AG04449 (cell line): ENCODE results near the gene NAALADL1.
A peak's percentile ranks its signal among the peaks of the same experiment; 100 is the strongest.

Experiments used
- CTCF ChIA-PET: fragments of 350-600 bp; formaldehyde crosslinking; extraction: SDS; loops from one replicate; lab custom pipeline; 2021; ENCODE audit warnings: antibody characterized with exemption; lab: Yijun Ruan, JAX
- POLR2A ChIA-PET: fragments of 400-600, 350-600 bp; formaldehyde crosslinking; extraction: SDS; loops from one replicate; lab custom pipeline; 2020; ENCODE audit warnings: antibody characterized with exemption, inconsistent platforms; lab: Yijun Ruan, JAX
- DNase-seq: peaks from one replicate; pipeline ENCODE4 v3.0.0-alpha.2; 2010; ENCODE audit warnings: low read depth, low spot score
- H3K4me3 ChIP-seq: 2 replicates; pipeline ENCODE4 v1.5.1; 2011; ENCODE audit warnings: low read depth, mild to moderate bottlenecking, control low read depth, low read length
- CTCF ChIP-seq: IDR thresholded peaks from one replicate; pipeline ENCODE4 v1.5.1; 2011; ENCODE audit warnings: mild to moderate bottlenecking, moderate library complexity, low read length, control low read depth, inconsistent platforms; ENCODE audit not compliant: insufficient read depth; ENCODE audit errors: missing control alignments

Gene NAALADL1

DNA sequence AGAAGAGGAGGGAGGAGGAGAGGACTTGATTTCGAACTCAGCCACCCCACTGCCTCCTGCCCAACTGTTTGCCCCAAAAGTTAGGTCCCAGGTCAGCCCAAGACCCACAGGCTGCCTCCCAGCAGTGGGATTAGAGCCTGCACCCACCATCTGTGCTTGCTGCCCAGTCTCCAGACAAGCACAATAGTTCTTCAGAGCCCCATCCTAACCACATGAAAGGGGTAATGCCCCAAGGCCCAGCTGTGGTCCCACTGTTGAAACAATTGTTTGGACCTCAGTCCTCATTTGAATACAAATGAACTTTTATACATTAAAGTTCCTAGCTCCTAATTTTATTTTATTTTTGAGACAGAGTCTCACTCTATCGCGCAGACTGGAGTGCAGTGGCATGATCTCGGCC, 32.3 kb upstream of the NAALADL1 start:
- POLR2A ChIA-PET: interaction anchor here (0.6 to 0.7 kb wide), 2 partner anchors 27 to 758 kb away, joined by 3 read pairs; partner anchors contain the start of gene ZNHIT2

GRCh38 chr11:65089621-65090020, 31.3 kb upstream of the NAALADL1 start:
- CTCF ChIA-PET: interaction anchor here (1.1 to 4.7 kb wide), 3 partner anchors 12 to 75 kb away, joined by 4 to 35 read pairs (median 5); partner anchors contain the start of gene TM7SF2
- POLR2A ChIA-PET: no interaction called here

More for the DNA sequence above, 32.3 kb upstream of the NAALADL1 start:
- CTCF ChIA-PET: interaction anchor here (0.8 to 4.7 kb wide), 6 partner anchors 11 to 248 kb away, joined by 3 to 35 read pairs (median 4); partner anchors contain the start of genes TM7SF2 and ZNHIT2
- TF ChIP-seq CTCF: no peak
- H3K4me3 ChIP-seq: no peak overlapping the region
- no peak for DNase-seq

DNA sequence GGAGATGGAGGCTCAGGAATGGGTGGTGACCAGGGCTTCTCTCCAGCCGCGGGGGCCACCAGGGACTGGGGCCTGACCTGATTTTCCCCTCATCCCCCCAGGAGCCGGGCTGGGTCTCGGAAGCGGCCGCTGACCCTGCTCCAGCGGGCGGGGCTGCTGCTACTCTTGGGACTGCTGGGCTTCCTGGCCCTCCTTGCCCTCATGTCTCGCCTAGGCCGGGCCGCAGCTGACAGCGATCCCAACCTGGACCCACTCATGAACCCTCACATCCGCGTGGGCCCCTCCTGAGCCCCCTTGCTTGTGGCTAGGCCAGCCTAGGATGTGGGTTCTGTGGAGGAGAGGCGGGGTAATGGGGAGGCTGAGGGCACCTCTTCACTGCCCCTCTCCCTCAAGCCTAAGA, 29.5 kb upstream of the NAALADL1 start:
- no peak overlapping the region for H3K4me3 ChIP-seq
- no peak for TF ChIP-seq CTCF
- CTCF ChIA-PET: interaction anchor here (4.7 kb wide), 1 partner anchor 24 kb away, joined by 35 read pairs; the partner anchor contains the start of gene TM7SF2

More at GRCh38 chr11:65089621-65090020, 31.3 kb upstream of the NAALADL1 start:
- TF ChIP-seq CTCF: no peak
- no peak overlapping the region for H3K4me3 ChIP-seq
- DNase-seq: no peak

GRCh38 chr11:65087216-65087615, 28.9 kb upstream of the NAALADL1 start:
- POLR2A ChIA-PET: interaction anchor here (1.1 kb wide), 1 partner anchor 22 kb away, joined by 3 read pairs; no protein-coding TSS in a partner anchor
- no peak overlapping the region for H3K4me3 ChIP-seq
- TF ChIP-seq CTCF: no peak
- no peak for DNase-seq
- CTCF ChIA-PET: interaction anchor here (1.4 kb wide), 1 partner anchor 23 kb away, joined by 4 read pairs; no protein-coding TSS in a partner anchor

More for the DNA sequence above, 29.5 kb upstream of the NAALADL1 start:
- DNase-seq: no peak
- POLR2A ChIA-PET: no interaction called here

GRCh38 chr11:65086809-65087208, 28.5 kb upstream of the NAALADL1 start:
- ChIA-PET POLR2A (interaction anchor here (1.1 kb wide), 1 partner anchor 22 kb away, joined by 3 read pairs; no protein-coding TSS in a partner anchor), CTCF (interaction anchor here (0.6 to 1.4 kb wide), 2 partner anchors 23 to 73 kb away, joined by 3 to 4 read pairs; partner anchors contain the start of gene ARL2)
- DNase-seq: no peak
- TF ChIP-seq CTCF: no peak
- H3K4me3 ChIP-seq: no peak overlapping the region

DNA sequence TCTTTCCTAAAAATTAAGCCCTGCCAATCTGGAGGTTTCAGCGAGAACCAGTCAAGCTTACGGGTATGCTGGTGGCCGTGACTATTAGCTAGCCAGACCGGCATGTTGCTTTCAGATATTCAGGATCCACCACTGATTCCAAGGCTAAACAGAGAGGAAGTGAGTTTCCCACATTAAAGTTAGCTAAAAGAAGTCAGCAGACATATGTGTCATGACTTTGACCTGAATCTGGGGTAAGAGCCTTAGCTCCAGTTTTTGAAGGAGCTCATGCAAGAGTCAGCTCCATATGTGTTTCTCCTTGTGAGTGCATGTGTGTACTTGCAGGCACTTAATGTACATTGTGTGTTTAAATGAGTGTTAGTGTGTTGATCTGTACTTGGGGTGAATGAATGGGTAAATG, 27.1 kb upstream of the NAALADL1 start:
- peak overlapping the region; percentile 16; the same call in 1 of the 2 replicates for H3K4me3 ChIP-seq
- DNase-seq: no peak
- TF ChIP-seq CTCF: no peak
- POLR2A ChIA-PET: interaction anchor here (0.7 kb wide), 1 partner anchor 11 kb away, joined by 4 read pairs; the partner anchor contains the start of gene VPS51
- CTCF ChIA-PET: interaction anchor here (0.8 to 1.3 kb wide), 6 partner anchors 9 to 71 kb away, joined by 3 to 9 read pairs (median 4); partner anchors contain the start of gene ARL2
